K562 (cell line): ENCODE results near the gene GRB10. TPM values are rescaled to one million over a fixed set of nuclear protein-coding genes. Genes with fewer than 3 reads are reported as not detected.

Source experiments
- ADNP ChIP-seq: fragments of 200-800 bp; sonication (Bioruptor generic); IDR thresholded peaks from 2 replicates; pipeline ENCODE4 v1.6.1; 2016; ENCODE audit warnings: missing genetic modification characterization, missing compliant biosample characterization
- ATF6 ChIP-seq: sonication (generic); formaldehyde crosslinking; IDR thresholded peaks from 2 replicates; pipeline ENCODE4 v1.4.0; 2020; ENCODE audit warnings: mild to moderate bottlenecking, missing genetic modification reagents
- CCNT2 ChIP-seq: IDR thresholded peaks from 2 replicates; pipeline ENCODE4 v1.6.1; 2011; ENCODE audit warnings: borderline replicate concordance, low read depth, mild to moderate bottlenecking, moderate library complexity, mixed read lengths, low read length; ENCODE audit not compliant: insufficient read length; ENCODE audit errors: extremely low read depth
- CHD1 ChIP-seq: fragments of 200-600 bp; sonication (generic); IDR thresholded peaks from one replicate; pipeline ENCODE4 v1.6.1; 2012; ENCODE audit warnings: mild to moderate bottlenecking, moderate library complexity, low read length, inconsistent platforms
- EP300 ChIP-seq: IDR thresholded peaks from 2 replicates; pipeline ENCODE4 v1.6.1; 2012; ENCODE audit warnings: low read length, improper control_type of control experiment
- HMGN3 ChIP-seq: IDR thresholded peaks from 2 replicates; pipeline ENCODE4 v1.6.1; 2011; ENCODE audit warnings: borderline replicate concordance, low read depth, mild to moderate bottlenecking, mixed read lengths, low read length; ENCODE audit not compliant: insufficient read length; ENCODE audit errors: extremely low read depth
- NCOR1 ChIP-seq: fragments of 450-650 bp; IDR thresholded peaks from 2 replicates; pipeline ENCODE4 v1.6.1; 2016; ENCODE audit warnings: mild to moderate bottlenecking, moderate library complexity
- NFXL1 ChIP-seq: fragments of 450-650 bp; formaldehyde crosslinking; IDR thresholded peaks from 2 replicates; pipeline ENCODE4 v1.4.0; 2021; ENCODE audit warnings: mild to moderate bottlenecking
- NRF1 ChIP-seq, 2 experiments: fragments of 450-650 bp; IDR thresholded peaks in 1 of 2; conservative IDR thresholded peaks in 1 of 2; 2 replicates each; pipeline ENCODE4 v1.6.1; 2014; ENCODE audit warnings: mild to moderate bottlenecking in 2 of 2
- POLR2H ChIP-seq: IDR thresholded peaks from 2 replicates; pipeline ENCODE4 v1.6.1; 2016; ENCODE audit warnings: missing genetic modification characterization, low read depth, mild to moderate bottlenecking, control low read depth, missing compliant biosample characterization, moderate library complexity
- RB1 ChIP-seq: fragments of 450-650 bp; IDR thresholded peaks from 2 replicates; pipeline ENCODE4 v1.6.1; 2017; ENCODE audit warnings: low read depth, mild to moderate bottlenecking
- SFPQ ChIP-seq: fragments of 200-400 bp; formaldehyde crosslinking; IDR thresholded peaks from 2 replicates; pipeline ENCODE4 v1.6.1; 2017; ENCODE audit warnings: mild to moderate bottlenecking, low read depth, low read length, moderate library complexity
- SMAD4 ChIP-seq: fragments of 250-450 bp; sonication (Bioruptor Pico); conservative IDR thresholded peaks from 2 replicates; pipeline ENCODE4 v1.8.0; 2021; ENCODE audit warnings: inconsistent platforms, mild to moderate bottlenecking, moderate library complexity
- TBP ChIP-seq: optimal IDR thresholded peaks from 2 replicates; pipeline ENCODE3; 2011; ENCODE audit warnings: low read depth, low read length, improper control_type of control experiment
- ZBTB7A ChIP-seq: IDR thresholded peaks from 2 replicates; pipeline ENCODE4 v1.6.1; 2011; ENCODE audit warnings: low read depth, mild to moderate bottlenecking, low read length, moderate library complexity, borderline replicate concordance; ENCODE audit not compliant: control insufficient read depth
- ZFP30 ChIP-seq: fragments of 250-450 bp; sonication (Bioruptor Pico); IDR thresholded peaks from 2 replicates; pipeline ENCODE4 v1.8.0; 2022; ENCODE audit warnings: moderate library complexity, mild to moderate bottlenecking, inconsistent platforms, borderline replicate concordance
- ZFX ChIP-seq: sonication (generic); formaldehyde crosslinking; IDR thresholded peaks from 2 replicates; pipeline ENCODE4 v1.8.0; 2022; ENCODE audit warnings: mild to moderate bottlenecking, missing genetic modification reagents, moderate library complexity
- ZNF639 ChIP-seq, 2 experiments: fragments of 200-800 bp in 1 of 2; sonication (Bioruptor generic) in 1 of 2; sonication (generic) in 1 of 2; formaldehyde crosslinking in 1 of 2; IDR thresholded peaks in 1 of 2; conservative IDR thresholded peaks in 1 of 2; 2 replicates each; pipeline versions ENCODE4 v1.5.0 to v1.6.1; 2016 to 2020; ENCODE audit warnings: missing compliant biosample characterization in 1 of 2, missing genetic modification characterization in 1 of 2, missing genetic modification reagents in 1 of 2
- polyA plus RNA-seq, 8 experiments: library from polyadenylated mRNA; depleted of rRNA in 4 of 8; stranded (reverse) in 5 of 8; unstranded in 3 of 8; fragments of >200 nt; fragmentation: Nextera tagmentation in 2 of 8; fragmentation: Illumina TruSeq in 1 of 8; extraction: Ambion mirVana in 2 of 8; extraction: Trizol in 1 of 8; gene quantifications; 2 replicates each; pipeline versions ENCODE4 v1.2.1 to v1.2.3, GENCODE V29; 2011 to 2014; ENCODE audit warnings: inconsistent platforms in 1 of 8, missing spikeins in 1 of 8
- total RNA-seq, 7 experiments: library from RNA; depleted of rRNA in 6 of 7; stranded (reverse); fragments of >200 nt in 6 of 7; fragmentation: Illumina TruSeq in 2 of 7; extraction: Trizol in 2 of 7; gene quantifications; 2 replicates each; pipeline versions ENCODE4 v1.2.1 to v1.2.3, GENCODE V29; 2011 to 2021; ENCODE audit warnings: low replicate concordance in 1 of 7
- TF ChIP-seq, protein P1 (sequence below): sonication (generic); formaldehyde crosslinking; IDR thresholded peaks from 2 replicates; pipeline ENCODE4 v1.8.0; 2022; ENCODE audit warnings: mild to moderate bottlenecking, missing genetic modification reagents

GRB10 gene
- total and polyA plus RNA-seq, 9 of the 15 experiments (the other 6 are each of a cell fraction or from before 2014, with no cell fraction given) = 8.9 to 88.5 (median 40.7) TPM

DNA sequence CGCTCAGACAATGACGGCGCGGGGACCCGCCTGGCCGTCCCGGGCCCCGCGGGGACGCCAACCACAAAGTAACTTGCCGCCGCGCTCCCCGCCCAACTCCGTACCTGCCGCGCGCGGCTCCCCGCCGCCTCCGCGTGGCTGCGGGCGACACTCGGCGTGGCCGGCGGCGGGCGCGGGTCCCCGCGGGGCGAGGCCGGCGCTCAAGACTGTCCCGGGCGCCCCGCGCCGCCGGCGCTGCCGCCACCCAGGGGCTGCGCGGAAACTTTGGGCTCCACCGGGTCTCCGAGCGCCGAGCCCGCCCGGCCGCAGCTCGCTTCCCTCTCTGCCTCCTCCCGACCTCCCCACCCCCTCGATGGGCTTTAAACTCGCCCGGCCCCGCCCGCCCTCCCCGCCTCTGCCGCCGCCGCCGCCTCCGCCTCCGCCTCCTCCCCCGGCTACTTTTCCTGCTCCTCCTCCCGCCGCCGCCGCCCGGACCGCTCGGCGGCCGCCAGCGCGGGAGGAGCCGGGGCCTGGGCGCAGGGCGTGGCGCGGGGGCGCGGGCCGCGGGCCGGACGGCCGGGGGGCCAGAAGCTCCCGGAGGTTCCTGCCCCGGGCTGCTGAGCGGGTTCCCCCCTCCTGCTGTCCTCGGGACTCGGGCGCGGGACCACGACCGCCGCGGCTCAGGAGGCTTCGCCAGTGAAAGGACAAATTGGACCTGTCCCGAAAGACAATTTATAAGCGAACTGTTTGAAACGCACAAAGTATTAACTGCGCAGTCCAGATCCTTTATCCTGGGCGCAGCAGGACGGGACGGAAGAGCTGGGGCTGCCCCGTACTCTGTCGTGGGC lies 10.6 kb upstream of the GRB10 start (continued):
- TF ChIP-seq, protein P1, sequence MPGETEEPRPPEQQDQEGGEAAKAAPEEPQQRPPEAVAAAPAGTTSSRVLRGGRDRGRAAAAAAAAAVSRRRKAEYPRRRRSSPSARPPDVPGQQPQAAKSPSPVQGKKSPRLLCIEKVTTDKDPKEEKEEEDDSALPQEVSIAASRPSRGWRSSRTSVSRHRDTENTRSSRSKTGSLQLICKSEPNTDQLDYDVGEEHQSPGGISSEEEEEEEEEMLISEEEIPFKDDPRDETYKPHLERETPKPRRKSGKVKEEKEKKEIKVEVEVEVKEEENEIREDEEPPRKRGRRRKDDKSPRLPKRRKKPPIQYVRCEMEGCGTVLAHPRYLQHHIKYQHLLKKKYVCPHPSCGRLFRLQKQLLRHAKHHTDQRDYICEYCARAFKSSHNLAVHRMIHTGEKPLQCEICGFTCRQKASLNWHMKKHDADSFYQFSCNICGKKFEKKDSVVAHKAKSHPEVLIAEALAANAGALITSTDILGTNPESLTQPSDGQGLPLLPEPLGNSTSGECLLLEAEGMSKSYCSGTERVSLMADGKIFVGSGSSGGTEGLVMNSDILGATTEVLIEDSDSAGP (CRISPR knock-in tag) = no peak
- 0 out of 2 replicates have a peak, but pooled peaks have one; percentile 20 for TF ChIP-seq SMAD4 (CRISPR knock-in tag)
- no peak for TF ChIP-seq SFPQ
- TF ChIP-seq NRF1 (conservative IDR thresholded peaks at IDR 0.05 in 1 of 2, IDR thresholded peaks at IDR 0.05 in 1 of 2) = 0 out of 4 replicates have a peak, but pooled peaks of 1 of the 2 experiments have one; percentile 17
- peak; percentile 41 for TF ChIP-seq CHD1
- no peak for TF ChIP-seq ADNP
- no peak for TF ChIP-seq POLR2H
- TF ChIP-seq HMGN3 = peak; percentile 5
- no peak for TF ChIP-seq ATF6 (CRISPR knock-in tag)
- no peak for TF ChIP-seq NFXL1 (CRISPR knock-in tag)
- TF ChIP-seq RB1 = peak; percentile 71; the same call in 1 of the 2 replicates
- TF ChIP-seq ZBTB7A = peak; percentile 72; the same call in 1 of the 2 replicates
- TF ChIP-seq ZNF639 (CRISPR knock-in tag; conservative IDR thresholded peaks at IDR 0.05 in 1 of 2, IDR thresholded peaks at IDR 0.05 in 1 of 2) = peak in 1 of 2 experiments; percentile 28; a peak in 1 of 4 replicates
- peak; percentile 26 for TF ChIP-seq TBP
- peak; percentile 47 for TF ChIP-seq ZFX (CRISPR knock-in tag)
- peak; percentile 60 for TF ChIP-seq CCNT2
- no peak for TF ChIP-seq NCOR1
- TF ChIP-seq ZFP30 = no peak
- TF ChIP-seq EP300 = no peak
